ENCODE data around the gene PGP.

Gene PGP

DNA sequence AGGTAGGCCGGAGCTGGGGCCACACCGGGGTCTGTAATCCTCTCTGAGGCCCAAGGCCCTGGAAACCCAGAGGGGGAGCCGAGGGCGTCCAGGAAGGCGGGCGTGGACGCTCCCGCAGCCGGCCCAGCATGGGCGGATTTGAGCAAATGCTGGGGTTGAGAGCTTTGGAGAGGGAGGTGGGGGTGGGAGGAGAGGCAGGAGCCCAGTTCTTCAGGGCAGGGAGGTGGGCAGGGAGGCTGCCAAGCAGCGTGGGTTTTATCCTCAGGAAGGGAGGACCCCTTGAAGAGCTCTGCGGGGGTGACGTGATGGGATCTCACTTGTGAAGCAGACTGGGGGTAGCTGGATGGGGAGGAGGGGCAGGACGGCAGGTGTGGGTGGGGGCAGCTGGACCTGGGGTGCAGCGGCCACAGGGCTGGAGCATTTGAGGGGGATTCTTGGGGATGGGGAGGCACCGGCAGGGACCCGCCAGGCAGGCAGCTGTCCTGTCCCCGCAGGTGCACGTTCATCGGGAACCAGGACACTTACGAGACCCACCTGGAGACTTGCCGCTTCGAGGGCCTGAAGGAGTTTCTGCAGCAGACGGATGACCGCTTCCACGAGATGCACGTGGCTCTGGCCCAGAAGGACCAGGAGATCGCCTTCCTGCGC lies 41.8 kb downstream of the PGP start:
- no peak overlapping the region for H3K4me3 ChIP-seq (ENCODE audit: low read length)
- H3K27me3 ChIP-seq (replicated peaks; ENCODE audit: insufficient read depth, low read length): no peaks in the 10 kb centered on the region
- H3K4me2 ChIP-seq (ENCODE audit: low read depth, low read length): no peak overlapping the region
- H3K36me3 ChIP-seq (replicated peaks; ENCODE audit: insufficient read depth, low read length): no peaks in the 10 kb centered on the region
- no peak for DNase-seq
- H3K9ac ChIP-seq (ENCODE audit: low read length): no peak overlapping the region
- no peaks in the 10 kb centered on the region for H3K79me2 ChIP-seq (ENCODE audit: low read length)
- no peaks in the 10 kb centered on the region for H3K4me1 ChIP-seq (ENCODE audit: low read length)
- H3K9me3 ChIP-seq (replicated peaks; ENCODE audit: insufficient read depth, low read length): no peaks in the 10 kb centered on the region
- H3K9me2 ChIP-seq (replicated peaks; ENCODE audit: insufficient read depth, low read length): no peaks in the 10 kb centered on the region
- H3F3A ChIP-seq (ENCODE audit: insufficient read depth, low read length): no peaks in the 10 kb centered on the region
- no peak overlapping the region for H2AFZ ChIP-seq (ENCODE audit: low read length)
- no peaks in the 10 kb centered on the region for H4K20me1 ChIP-seq (ENCODE audit: insufficient read depth, low read length)
- TF ChIP-seq, protein P1, sequence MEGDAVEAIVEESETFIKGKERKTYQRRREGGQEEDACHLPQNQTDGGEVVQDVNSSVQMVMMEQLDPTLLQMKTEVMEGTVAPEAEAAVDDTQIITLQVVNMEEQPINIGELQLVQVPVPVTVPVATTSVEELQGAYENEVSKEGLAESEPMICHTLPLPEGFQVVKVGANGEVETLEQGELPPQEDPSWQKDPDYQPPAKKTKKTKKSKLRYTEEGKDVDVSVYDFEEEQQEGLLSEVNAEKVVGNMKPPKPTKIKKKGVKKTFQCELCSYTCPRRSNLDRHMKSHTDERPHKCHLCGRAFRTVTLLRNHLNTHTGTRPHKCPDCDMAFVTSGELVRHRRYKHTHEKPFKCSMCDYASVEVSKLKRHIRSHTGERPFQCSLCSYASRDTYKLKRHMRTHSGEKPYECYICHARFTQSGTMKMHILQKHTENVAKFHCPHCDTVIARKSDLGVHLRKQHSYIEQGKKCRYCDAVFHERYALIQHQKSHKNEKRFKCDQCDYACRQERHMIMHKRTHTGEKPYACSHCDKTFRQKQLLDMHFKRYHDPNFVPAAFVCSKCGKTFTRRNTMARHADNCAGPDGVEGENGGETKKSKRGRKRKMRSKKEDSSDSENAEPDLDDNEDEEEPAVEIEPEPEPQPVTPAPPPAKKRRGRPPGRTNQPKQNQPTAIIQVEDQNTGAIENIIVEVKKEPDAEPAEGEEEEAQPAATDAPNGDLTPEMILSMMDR (IDR thresholded peaks at IDR 0.05; ENCODE audit: low read length): no peak
- TF ChIP-seq EZH2phosphoT487 (IDR thresholded peaks at IDR 0.05; ENCODE audit: low read length) (no peak), EZH2 (optimal IDR thresholded peaks at IDR 0.05; ENCODE audit: low read depth, low read length) (no peak)
- no peak overlapping the region for H3K27ac ChIP-seq (ENCODE audit: low read length)

GRCh38 chr16:2171601-2172178 lies 43.0 kb downstream of the PGP start:
- Histone ChIP-seq H3K9me2 (replicated peaks; ENCODE audit: insufficient read depth, low read length) (no peaks in the 10 kb centered on the region), H3K36me3 (replicated peaks; ENCODE audit: insufficient read depth, low read length) (no peaks in the 10 kb centered on the region), H3K27me3 (replicated peaks; ENCODE audit: insufficient read depth, low read length) (no peaks in the 10 kb centered on the region), H4K20me1 (ENCODE audit: insufficient read depth, low read length) (no peaks in the 10 kb centered on the region), H3K9ac (ENCODE audit: low read length) (no peak overlapping the region), H3K9me3 (replicated peaks; ENCODE audit: insufficient read depth, low read length) (no peaks in the 10 kb centered on the region), H3K27ac (ENCODE audit: low read length) (no peak overlapping the region), H3K79me2 (ENCODE audit: low read length) (no peaks in the 10 kb centered on the region), H3K4me3 (ENCODE audit: low read length) (no peak overlapping the region), H2AFZ (ENCODE audit: low read length) (no peak overlapping the region), H3K4me2 (ENCODE audit: low read depth, low read length) (no peak overlapping the region), H3K4me1 (ENCODE audit: low read length) (no peaks in the 10 kb centered on the region), H3F3A (ENCODE audit: insufficient read depth, low read length) (no peaks in the 10 kb centered on the region)
- DNase-seq: no peak
- TF ChIP-seq EZH2phosphoT487 (IDR thresholded peaks at IDR 0.05; ENCODE audit: low read length) (no peak), EZH2 (optimal IDR thresholded peaks at IDR 0.05; ENCODE audit: low read depth, low read length) (no peak)
- TF ChIP-seq, protein P1 (IDR thresholded peaks at IDR 0.05; ENCODE audit: low read length): no peak

DNA sequence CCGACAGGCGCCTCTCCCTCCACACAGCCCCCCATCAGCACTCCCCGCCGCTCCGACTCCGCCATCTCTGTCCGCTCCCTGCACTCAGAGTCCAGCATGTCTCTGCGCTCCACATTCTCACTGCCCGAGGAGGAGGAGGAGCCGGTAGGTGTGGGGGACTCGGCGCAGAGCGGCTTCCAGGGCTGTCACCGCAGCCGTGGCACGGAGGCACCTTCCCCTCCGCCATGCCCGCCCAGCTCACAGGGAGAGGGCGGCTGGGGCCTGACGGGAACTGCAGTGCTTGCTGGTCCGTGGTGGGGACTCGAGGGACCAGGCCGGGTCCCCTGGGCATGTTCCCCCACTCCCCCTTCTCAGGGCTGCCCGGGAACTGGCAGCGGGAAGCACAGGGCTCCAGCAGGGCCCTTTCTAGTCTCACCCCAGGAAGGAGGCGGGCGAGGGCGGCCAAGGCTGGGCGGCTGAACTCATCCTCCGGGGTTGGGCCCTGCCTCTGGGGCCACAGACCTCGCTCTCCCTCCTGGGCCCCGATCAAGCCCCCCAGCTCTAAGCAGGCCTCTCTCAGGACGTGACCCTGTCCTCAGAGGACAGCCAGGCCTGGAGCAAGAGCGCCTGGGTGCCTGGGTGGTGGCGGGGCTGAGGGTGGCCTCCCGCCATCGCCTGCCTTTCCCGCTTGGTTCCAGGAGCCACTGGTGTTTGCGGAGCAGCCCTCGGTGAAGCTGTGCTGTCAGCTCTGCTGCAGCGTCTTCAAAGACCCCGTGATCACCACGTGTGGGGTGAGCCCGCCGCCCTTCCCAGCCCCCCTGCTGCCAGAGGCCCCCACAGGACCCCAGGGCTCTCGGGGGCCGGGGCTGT lies 43.8 kb downstream of the PGP start:
- no peak overlapping the region for H2AFZ ChIP-seq (ENCODE audit: low read length)
- no peaks in the 10 kb centered on the region for H3K27me3 ChIP-seq (replicated peaks; ENCODE audit: insufficient read depth, low read length)
- no peaks in the 10 kb centered on the region for H3K36me3 ChIP-seq (replicated peaks; ENCODE audit: insufficient read depth, low read length)
- no peaks in the 10 kb centered on the region for H3K79me2 ChIP-seq (ENCODE audit: low read length)
- H3K4me1 ChIP-seq (ENCODE audit: low read length): no peaks in the 10 kb centered on the region
- no peaks in the 10 kb centered on the region for H3K9me2 ChIP-seq (replicated peaks; ENCODE audit: insufficient read depth, low read length)
- H3F3A ChIP-seq (ENCODE audit: insufficient read depth, low read length): no peaks in the 10 kb centered on the region
- H3K4me2 ChIP-seq (ENCODE audit: low read depth, low read length): no peak overlapping the region
- DNase-seq: no peak
- no peaks in the 10 kb centered on the region for H4K20me1 ChIP-seq (ENCODE audit: insufficient read depth, low read length)
- no peak overlapping the region for H3K9ac ChIP-seq (ENCODE audit: low read length)
- no peak overlapping the region for H3K4me3 ChIP-seq (ENCODE audit: low read length)
- H3K27ac ChIP-seq (ENCODE audit: low read length): no peak overlapping the region
- H3K9me3 ChIP-seq (replicated peaks; ENCODE audit: insufficient read depth, low read length): no peaks in the 10 kb centered on the region
- TF ChIP-seq, protein P1 (IDR thresholded peaks at IDR 0.05; ENCODE audit: low read length): no peak
- TF ChIP-seq EZH2 (optimal IDR thresholded peaks at IDR 0.05; ENCODE audit: low read depth, low read length): no peak
- no peak for TF ChIP-seq EZH2phosphoT487 (IDR thresholded peaks at IDR 0.05; ENCODE audit: low read length)

Data from MM.1S (cell line).